ENCODE measurements around the gene PEAK3.

- no peak for TF ChIP-seq CTCF (IDR thresholded peaks at IDR 0.05)
- TF ChIP-seq POLR2AphosphoS5 (IDR thresholded peaks at IDR 0.05), result no peak
- no peak for TF ChIP-seq EP300 (IDR thresholded peaks at IDR 0.05)
- no peak for TF ChIP-seq POLR2A (IDR thresholded peaks at IDR 0.05)
Measured at GRCh38 chr19:2271234-2272103, 10.5 kb downstream of the PEAK3 start.
